ENCODE data around the gene TPCN2. TPM values are rescaled to one million over a fixed set of nuclear protein-coding genes. Genes with fewer than 3 reads are reported as not detected.
A peak's percentile ranks its signal among the peaks of the same experiment; 100 is the strongest.

TPCN2 gene
- total and polyA plus RNA-seq, 3 experiments from 2014 or later: 4.0 to 12.9 (median 12.3) TPM

- Histone ChIP-seq H3K9me3 (ENCODE audit: low read length) (no peaks in the 10 kb centered on the region), H3K27ac (ENCODE audit: low read depth, low read length) (no peak overlapping the region), H3K4me1 (ENCODE audit: insufficient read depth, low read length) (no peaks in the 10 kb centered on the region), H3K36me3 (ENCODE audit: insufficient read depth, low read length) (no peaks in the 10 kb centered on the region), H3K4me3 (ENCODE audit: low read length) (no peak overlapping the region), H3K27me3 (ENCODE audit: insufficient read depth, low read length, poor library complexity, severe bottlenecking) (no peaks in the 10 kb centered on the region)
- DNase-seq: no peak
- H3K9me3 Mint-ChIP-seq: no peaks in the 10 kb centered on the region
- CTCF ChIA-PET: no interaction called here
- peaks cover 0 to 47% (median 0%) of the 10 kb centered on the region in 3 donors for H3K36me3 Mint-ChIP-seq
- POLR2A ChIA-PET: no interaction called here
- no peaks in the 10 kb centered on the region for H3K27me3 Mint-ChIP-seq
- peak overlapping the region in 4 of 8 donors; percentile 61 to 91 (median 67) for H3K27ac Mint-ChIP-seq
- no peak overlapping the region for H3K4me3 Mint-ChIP-seq
- H3K4me1 Mint-ChIP-seq: peaks cover 0 to 9% (median 4%) of the 10 kb centered on the region in 3 donors
Measured at GRCh38 chr11:69061713-69062053, 13.0 kb downstream of the TPCN2 start.

GRCh38 chr11:69062169-69062855 lies 13.6 kb downstream of the TPCN2 start:
- Histone ChIP-seq H3K9me3 (ENCODE audit: low read length) (no peaks in the 10 kb centered on the region), H3K4me1 (ENCODE audit: insufficient read depth, low read length) (no peaks in the 10 kb centered on the region), H3K4me3 (ENCODE audit: low read length) (no peak overlapping the region), H3K27ac (ENCODE audit: low read depth, low read length) (no peak overlapping the region), H3K27me3 (ENCODE audit: insufficient read depth, low read length, poor library complexity, severe bottlenecking) (no peaks in the 10 kb centered on the region), H3K36me3 (ENCODE audit: insufficient read depth, low read length) (no peaks in the 10 kb centered on the region)
- H3K4me1 Mint-ChIP-seq: peaks cover 0 to 9% (median 4%) of the 10 kb centered on the region in 3 donors
- no peaks in the 10 kb centered on the region for H3K27me3 Mint-ChIP-seq
- CTCF ChIA-PET: no interaction called here
- H3K36me3 Mint-ChIP-seq: peaks cover 0 to 44% (median 0%) of the 10 kb centered on the region in 3 donors
- DNase-seq: no peak
- peak overlapping the region in 3 of 8 donors; percentile 41 to 74 (median 61) for H3K27ac Mint-ChIP-seq
- no peaks in the 10 kb centered on the region for H3K9me3 Mint-ChIP-seq
- POLR2A ChIA-PET: no interaction called here
- no peak overlapping the region for H3K4me3 Mint-ChIP-seq

- no peaks in the 10 kb centered on the region for H3K27me3 Mint-ChIP-seq
- peaks cover 0 to 43% (median 0%) of the 10 kb centered on the region in 3 donors for H3K36me3 Mint-ChIP-seq
- peak overlapping the region in 1 of 8 donors; percentile 74 for H3K27ac Mint-ChIP-seq
- Histone ChIP-seq H3K4me1 (ENCODE audit: insufficient read depth, low read length) (no peaks in the 10 kb centered on the region), H3K27ac (ENCODE audit: low read depth, low read length) (no peak overlapping the region), H3K4me3 (ENCODE audit: low read length) (no peak overlapping the region), H3K36me3 (ENCODE audit: insufficient read depth, low read length) (no peaks in the 10 kb centered on the region), H3K27me3 (ENCODE audit: insufficient read depth, low read length, poor library complexity, severe bottlenecking) (no peaks in the 10 kb centered on the region), H3K9me3 (ENCODE audit: low read length) (no peaks in the 10 kb centered on the region)
- H3K9me3 Mint-ChIP-seq: no peaks in the 10 kb centered on the region
- CTCF ChIA-PET: no interaction called here
- peaks cover 4 to 9% (median 6%) of the 10 kb centered on the region in 3 donors for H3K4me1 Mint-ChIP-seq
- no peak overlapping the region for H3K4me3 Mint-ChIP-seq
- DNase-seq: no peak
- POLR2A ChIA-PET: no interaction called here
Measured at GRCh38 chr11:69062873-69063651, 14.3 kb downstream of the TPCN2 start.

GRCh38 chr11:69063652-69064260 lies 15.0 kb downstream of the TPCN2 start:
- POLR2A ChIA-PET: no interaction called here
- no peak for DNase-seq
- no peaks in the 10 kb centered on the region for H3K27me3 Mint-ChIP-seq
- no peaks in the 10 kb centered on the region for H3K36me3 ChIP-seq (ENCODE audit: insufficient read depth, low read length)
- peaks cover 0 to 41% (median 0%) of the 10 kb centered on the region in 3 donors for H3K36me3 Mint-ChIP-seq
- no peaks in the 10 kb centered on the region for H3K4me1 ChIP-seq (ENCODE audit: insufficient read depth, low read length)
- H3K9me3 Mint-ChIP-seq: no peaks in the 10 kb centered on the region
- no peak overlapping the region for H3K4me3 ChIP-seq (ENCODE audit: low read length)
- H3K4me3 Mint-ChIP-seq: no peak overlapping the region
- H3K27me3 ChIP-seq (ENCODE audit: insufficient read depth, low read length, poor library complexity, severe bottlenecking): no peaks in the 10 kb centered on the region
- CTCF ChIA-PET: no interaction called here
- H3K27ac Mint-ChIP-seq: peak overlapping the region in 1 of 8 donors; percentile 65
- no peak overlapping the region for H3K27ac ChIP-seq (ENCODE audit: low read depth, low read length)
- peaks cover 4 to 9% (median 6%) of the 10 kb centered on the region in 3 donors for H3K4me1 Mint-ChIP-seq
- H3K9me3 ChIP-seq (ENCODE audit: low read length): no peaks in the 10 kb centered on the region

DNA sequence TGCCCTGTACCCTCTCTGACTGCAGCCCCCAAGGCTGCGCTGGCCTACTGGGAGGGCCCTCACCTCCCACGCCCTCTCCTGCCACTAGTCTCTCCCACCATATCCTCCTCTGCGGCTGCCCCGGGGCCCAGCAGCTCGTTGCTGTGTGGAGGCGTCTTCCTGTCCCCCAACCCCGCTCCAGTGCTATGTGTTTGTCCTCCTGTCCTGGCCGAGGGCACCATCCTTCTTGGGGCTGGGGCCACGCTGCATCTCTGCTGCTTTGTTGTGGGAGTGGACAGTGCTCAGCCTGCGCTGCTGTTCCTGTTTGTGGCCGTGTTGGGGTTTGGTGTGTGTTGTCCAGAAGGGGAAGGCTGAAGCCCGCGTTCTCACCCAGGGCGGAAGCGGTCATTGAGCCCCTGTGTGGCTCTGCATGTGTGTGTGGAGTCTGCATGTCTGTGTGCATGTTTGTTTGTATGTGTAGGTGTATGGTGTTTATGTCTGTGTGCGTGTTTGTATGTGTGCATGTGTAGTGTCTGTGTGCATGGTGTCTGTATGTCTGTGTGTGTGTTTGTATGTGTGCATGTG lies 15.7 kb downstream of the TPCN2 start:
- Mint-ChIP-seq H3K4me3 (no peak overlapping the region), H3K27ac (no peak overlapping the region), H3K4me1 (peaks cover 4 to 9% (median 6%) of the 10 kb centered on the region in 3 donors), H3K9me3 (no peaks in the 10 kb centered on the region), H3K36me3 (peaks cover 0 to 40% (median 0%) of the 10 kb centered on the region in 3 donors), H3K27me3 (no peaks in the 10 kb centered on the region)
- ChIA-PET CTCF (no interaction called here), POLR2A (no interaction called here)
- Histone ChIP-seq H3K27me3 (ENCODE audit: insufficient read depth, low read length, poor library complexity, severe bottlenecking) (no peaks in the 10 kb centered on the region), H3K27ac (ENCODE audit: low read depth, low read length) (no peak overlapping the region), H3K36me3 (ENCODE audit: insufficient read depth, low read length) (no peaks in the 10 kb centered on the region), H3K4me1 (ENCODE audit: insufficient read depth, low read length) (no peaks in the 10 kb centered on the region), H3K4me3 (ENCODE audit: low read length) (no peak overlapping the region), H3K9me3 (ENCODE audit: low read length) (no peaks in the 10 kb centered on the region)
- no peak for DNase-seq

DNA sequence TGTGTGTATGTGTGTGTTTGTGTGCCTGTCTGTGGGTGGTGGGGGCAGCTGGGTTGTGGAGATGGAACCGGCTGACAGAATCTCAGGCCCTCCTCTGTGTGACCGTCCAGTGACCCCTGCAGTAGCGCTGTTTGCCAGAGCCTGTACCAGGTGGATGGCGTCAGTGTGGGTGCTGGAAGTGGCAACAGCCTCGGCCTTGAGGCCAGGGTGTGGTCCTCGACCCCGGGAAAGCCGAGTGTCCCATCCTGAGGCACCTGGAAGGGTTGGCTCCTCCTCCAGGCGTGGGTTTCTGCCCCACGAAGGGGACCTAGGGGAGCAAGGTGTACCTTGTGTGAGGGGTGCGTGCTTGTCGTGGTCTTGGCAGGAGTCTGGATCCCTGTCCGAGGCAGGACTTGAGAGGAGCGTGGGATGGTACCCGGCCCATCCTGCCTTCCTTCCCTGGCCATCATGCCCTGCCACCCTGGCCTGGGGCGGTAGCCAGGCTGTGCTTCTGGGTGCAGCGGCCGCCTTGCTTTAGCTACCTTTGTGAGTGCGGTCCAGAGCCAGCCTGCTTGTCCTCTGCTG lies 16.5 kb downstream of the TPCN2 start:
- Mint-ChIP-seq H3K27me3 (no peaks in the 10 kb centered on the region), H3K9me3 (no peaks in the 10 kb centered on the region), H3K4me3 (no peak overlapping the region), H3K36me3 (peaks cover 0 to 40% (median 0%) of the 10 kb centered on the region in 3 donors), H3K4me1 (peaks cover 4 to 9% (median 6%) of the 10 kb centered on the region in 3 donors), H3K27ac (no peak overlapping the region)
- CTCF ChIA-PET: no interaction called here
- POLR2A ChIA-PET: no interaction called here
- Histone ChIP-seq H3K9me3 (ENCODE audit: low read length) (no peaks in the 10 kb centered on the region), H3K36me3 (ENCODE audit: insufficient read depth, low read length) (no peaks in the 10 kb centered on the region), H3K27me3 (ENCODE audit: insufficient read depth, low read length, poor library complexity, severe bottlenecking) (no peaks in the 10 kb centered on the region), H3K27ac (ENCODE audit: low read depth, low read length) (no peak overlapping the region), H3K4me3 (ENCODE audit: low read length) (no peak overlapping the region), H3K4me1 (ENCODE audit: insufficient read depth, low read length) (no peaks in the 10 kb centered on the region)
- no peak for DNase-seq

DNA sequence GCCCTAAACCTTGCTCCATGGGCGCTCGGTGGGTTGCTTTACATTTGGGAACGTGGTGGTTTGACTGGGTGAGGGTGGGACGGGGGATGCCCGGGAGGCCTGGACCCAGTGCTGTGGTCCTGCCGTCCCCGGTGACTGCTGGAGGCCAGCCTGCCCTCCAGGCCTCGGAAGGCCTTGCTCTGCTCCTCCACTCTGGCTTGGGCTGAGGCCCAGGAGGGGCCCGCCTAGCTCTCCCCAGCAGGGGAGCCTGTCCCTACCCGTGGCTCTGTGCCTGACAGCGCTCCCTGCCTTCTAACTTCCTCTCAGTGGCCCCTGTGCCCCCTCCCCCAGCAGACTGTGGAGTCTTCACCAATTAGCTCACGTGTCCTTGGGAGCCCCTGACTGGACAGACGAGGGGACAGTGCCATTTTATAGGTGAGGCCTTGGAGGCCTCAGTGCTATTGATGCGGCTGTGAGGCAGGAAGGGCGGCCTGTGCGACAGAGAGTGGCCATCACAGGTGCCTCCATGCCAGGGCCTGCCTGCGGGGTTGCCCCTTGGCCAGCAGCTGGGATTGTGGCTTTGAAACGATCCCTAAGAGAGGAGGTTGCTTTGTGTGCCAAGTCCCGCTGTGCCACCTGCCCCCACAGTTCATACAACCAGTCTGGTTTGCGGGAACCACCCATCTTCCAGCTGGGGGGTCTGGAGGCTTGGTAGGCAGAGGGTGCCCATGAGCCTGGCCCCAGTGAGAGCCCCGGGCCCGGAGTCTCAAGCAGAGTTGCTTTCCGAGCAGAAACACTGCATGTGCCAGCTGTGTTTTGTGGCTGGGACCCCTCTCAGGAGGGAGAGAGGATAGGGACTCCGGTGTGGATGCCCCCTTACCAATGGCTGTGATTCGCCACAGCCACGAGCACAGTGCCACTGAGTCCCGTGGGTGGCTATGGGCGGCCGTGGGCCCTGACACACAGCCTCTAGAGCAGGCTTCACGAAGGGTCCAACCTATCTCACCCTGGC lies 17.7 kb downstream of the TPCN2 start:
- ChIA-PET CTCF (no interaction called here), POLR2A (no interaction called here)
- Histone ChIP-seq H3K4me1 (ENCODE audit: insufficient read depth, low read length) (no peaks in the 10 kb centered on the region), H3K4me3 (ENCODE audit: low read length) (no peak overlapping the region), H3K36me3 (ENCODE audit: insufficient read depth, low read length) (no peaks in the 10 kb centered on the region), H3K9me3 (ENCODE audit: low read length) (no peaks in the 10 kb centered on the region), H3K27ac (ENCODE audit: low read depth, low read length) (no peak overlapping the region), H3K27me3 (ENCODE audit: insufficient read depth, low read length, poor library complexity, severe bottlenecking) (no peaks in the 10 kb centered on the region)
- H3K4me3 Mint-ChIP-seq: no peak overlapping the region
- H3K4me1 Mint-ChIP-seq: peaks cover 3 to 4% (median 4%) of the 10 kb centered on the region in 3 donors
- H3K27ac Mint-ChIP-seq: no peak overlapping the region
- no peaks in the 10 kb centered on the region for H3K27me3 Mint-ChIP-seq
- H3K36me3 Mint-ChIP-seq: peaks cover 0 to 43% (median 3%) of the 10 kb centered on the region in 3 donors
- no peaks in the 10 kb centered on the region for H3K9me3 Mint-ChIP-seq
- no peak for DNase-seq
